ENCODE data around the gene STX12. TPM values are rescaled to one million over a fixed set of nuclear protein-coding genes. Genes with fewer than 3 reads are reported as not detected.
"Not testable (repeated sequence)": the region's sequence is repeated elsewhere in the genome, so short reads cannot be mapped to it uniquely, and the experiment has no call there.

Gene STX12
- total RNA-seq, 1 donor from 2014 or later: 47.7 TPM

GRCh38 chr1:27782950-27783349, 9.9 kb downstream of the STX12 start:
- no peak for DNase-seq
- no peak for TF ChIP-seq CTCF (IDR thresholded peaks at IDR 0.05; ENCODE audit: partially characterized antibody, unreplicated experiment)
- H3K36me3 Mint-ChIP-seq (ENCODE audit: unreplicated experiment): no peaks in the 10 kb centered on the region
- no peaks in the 10 kb centered on the region for H3K27me3 Mint-ChIP-seq (ENCODE audit: unreplicated experiment)
- H3K9me3 Mint-ChIP-seq (ENCODE audit: unreplicated experiment): no peaks in the 10 kb centered on the region
- no peak overlapping the region for H3K4me3 Mint-ChIP-seq (ENCODE audit: unreplicated experiment)
- H3K27ac Mint-ChIP-seq (ENCODE audit: unreplicated experiment): no peak overlapping the region
- H3K4me1 Mint-ChIP-seq (ENCODE audit: low read depth, unreplicated experiment): no peaks in the 10 kb centered on the region

GRCh38 chr1:27784700-27785099, 11.7 kb downstream of the STX12 start:
- TF ChIP-seq CTCF (IDR thresholded peaks at IDR 0.05; ENCODE audit: partially characterized antibody, unreplicated experiment): no peak
- no peak for DNase-seq
- no peaks in the 10 kb centered on the region for H3K36me3 Mint-ChIP-seq (ENCODE audit: unreplicated experiment)
- H3K4me1 Mint-ChIP-seq (ENCODE audit: low read depth, unreplicated experiment): no peaks in the 10 kb centered on the region
- no peaks in the 10 kb centered on the region for H3K27me3 Mint-ChIP-seq (ENCODE audit: unreplicated experiment)
- H3K27ac Mint-ChIP-seq (ENCODE audit: unreplicated experiment): no peak overlapping the region
- H3K9me3 Mint-ChIP-seq (ENCODE audit: unreplicated experiment): no peaks in the 10 kb centered on the region
- no peak overlapping the region for H3K4me3 Mint-ChIP-seq (ENCODE audit: unreplicated experiment)

GRCh38 chr1:27785781-27786455, 12.9 kb downstream of the STX12 start:
- TF ChIP-seq CTCF (IDR thresholded peaks at IDR 0.05; ENCODE audit: partially characterized antibody, unreplicated experiment): no peak
- Mint-ChIP-seq H3K36me3 (ENCODE audit: unreplicated experiment) (no peaks in the 10 kb centered on the region), H3K9me3 (ENCODE audit: unreplicated experiment) (no peaks in the 10 kb centered on the region), H3K27me3 (ENCODE audit: unreplicated experiment) (no peaks in the 10 kb centered on the region), H3K4me1 (ENCODE audit: low read depth, unreplicated experiment) (no peaks in the 10 kb centered on the region), H3K27ac (ENCODE audit: unreplicated experiment) (no peak overlapping the region), H3K4me3 (ENCODE audit: unreplicated experiment) (no peak overlapping the region)
- DNase-seq: no peak

GRCh38 chr1:27787895-27788294, 14.9 kb downstream of the STX12 start:
- Mint-ChIP-seq H3K4me1 (ENCODE audit: low read depth, unreplicated experiment) (no peaks in the 10 kb centered on the region), H3K27ac (ENCODE audit: unreplicated experiment) (no peak overlapping the region), H3K9me3 (ENCODE audit: unreplicated experiment) (no peaks in the 10 kb centered on the region), H3K4me3 (ENCODE audit: unreplicated experiment) (no peak overlapping the region), H3K27me3 (ENCODE audit: unreplicated experiment) (no peaks in the 10 kb centered on the region), H3K36me3 (ENCODE audit: unreplicated experiment) (no peaks in the 10 kb centered on the region)
- TF ChIP-seq CTCF (IDR thresholded peaks at IDR 0.05; ENCODE audit: partially characterized antibody, unreplicated experiment): no peak
- DNase-seq: no peak

- Mint-ChIP-seq H3K27ac (ENCODE audit: unreplicated experiment) (no peak overlapping the region), H3K27me3 (ENCODE audit: unreplicated experiment) (no peaks in the 10 kb centered on the region), H3K4me1 (ENCODE audit: low read depth, unreplicated experiment) (no peaks in the 10 kb centered on the region), H3K9me3 (ENCODE audit: unreplicated experiment) (no peaks in the 10 kb centered on the region), H3K4me3 (ENCODE audit: unreplicated experiment) (no peak overlapping the region), H3K36me3 (ENCODE audit: unreplicated experiment) (no peaks in the 10 kb centered on the region)
- no peak for DNase-seq
- TF ChIP-seq CTCF (IDR thresholded peaks at IDR 0.05; ENCODE audit: partially characterized antibody, unreplicated experiment): no peak
Measured at GRCh38 chr1:27789540-27790041, 16.6 kb downstream of the STX12 start.

GRCh38 chr1:27790270-27790669, 17.3 kb downstream of the STX12 start:
- not testable (repeated sequence) for H3K36me3 Mint-ChIP-seq (ENCODE audit: unreplicated experiment); DNase-seq; H3K4me1 Mint-ChIP-seq (ENCODE audit: low read depth, unreplicated experiment); H3K9me3 Mint-ChIP-seq (ENCODE audit: unreplicated experiment); H3K27ac Mint-ChIP-seq (ENCODE audit: unreplicated experiment); H3K27me3 Mint-ChIP-seq (ENCODE audit: unreplicated experiment); H3K4me3 Mint-ChIP-seq (ENCODE audit: unreplicated experiment)
